A549 treated with DMSO at 1 μM for 4 hours (cell line): Measurements from ENCODE around the gene RBM8A. TPM values are rescaled to one million over a fixed set of nuclear protein-coding genes. Genes with fewer than 3 reads are reported as not detected.

ENCODE experiments used
- total RNA-seq: library from RNA; stranded (reverse); fragments of 200-300 nt; extraction: Qiagen RNA extraction; gene quantifications from 5 replicates; pipeline ENCODE4 v1.2.3, GENCODE V29; 2022; ENCODE audit warnings: low read depth

Gene RBM8A
- 184 to 223 TPM (median 198 TPM) in 5 replicates for total RNA-seq

GRCh38 chr1:145927063-145927886, at the start of gene RBM8A:
Gene RBM8A (minus strand): TSS chr1:145927484. CDS start chr1:145927426, 58 bp downstream.

GRCh38 chr1:145964328-145965118, 37.2 kb upstream of the RBM8A start, which contains the start of the genes ANKRD34A and POLR3GL:
Gene ANKRD34A (minus strand): TSS chr1:145964575. CDS start chr1:145961759, 2,816 bp downstream.
Gene POLR3GL (plus strand): TSS chr1:145964690. CDS start chr1:145974866, 10,176 bp downstream.

DNA sequence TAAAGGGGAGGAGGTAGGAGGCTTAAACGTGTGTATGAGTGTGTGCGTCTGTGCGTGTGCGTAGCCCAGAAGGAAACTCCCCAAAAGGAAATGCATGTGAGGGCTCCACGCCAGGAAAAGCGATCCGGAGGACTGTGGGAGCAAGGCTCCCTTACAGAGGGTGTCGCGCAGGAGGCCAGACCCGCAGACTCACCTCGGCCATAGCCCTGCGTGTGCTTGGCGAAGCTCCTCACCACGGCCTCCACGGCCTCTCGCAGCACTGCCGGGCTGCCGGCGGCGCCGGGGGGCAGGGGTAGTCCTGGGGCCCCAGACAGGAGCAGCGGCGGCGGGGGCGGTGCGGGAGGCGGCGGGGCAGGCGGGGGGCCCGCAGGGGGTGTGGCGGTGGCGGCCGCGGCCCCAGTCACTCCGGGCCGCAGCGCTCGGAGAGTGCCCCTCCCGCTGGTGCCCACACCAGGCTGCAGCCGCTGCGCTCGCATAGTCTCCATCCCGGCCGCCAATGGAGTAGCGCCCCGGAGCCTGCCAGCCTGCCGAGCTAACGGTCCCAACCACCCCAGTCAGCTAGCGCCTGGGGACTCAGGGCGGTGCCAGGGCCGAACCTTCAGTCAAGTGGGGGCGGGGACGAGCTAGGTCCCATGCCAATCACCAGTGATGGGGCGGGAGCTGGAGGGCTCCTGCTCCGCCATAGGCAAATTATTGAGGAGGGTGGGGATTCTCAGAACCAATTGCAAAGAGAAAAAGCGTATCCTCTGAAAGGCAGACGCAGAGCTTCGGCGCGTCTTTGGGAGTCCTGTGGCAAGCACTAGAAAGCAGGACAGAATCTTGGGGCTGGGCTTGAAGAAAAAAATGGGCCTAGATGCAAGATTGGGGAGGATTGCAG, 30.4 kb upstream of the RBM8A start, which contains the start of gene LIX1L:
Gene LIX1L, minus strand, starts transcription at position 575 of the 877 bp plus-strand sequence. Its CDS starts 90 bp downstream, at position 485.

GRCh38 chr1:145918144-145918991, 8.9 kb downstream of the RBM8A start, which contains the start of gene PEX11B:
Gene PEX11B (minus strand): TSS chr1:145918717. CDS start chr1:145918688, 29 bp downstream.

GRCh38 chr1:145885738-145886287, 41.5 kb downstream of the RBM8A start, which contains the start of gene ANKRD35:
Gene ANKRD35 (minus strand): TSS chr1:145885866. CDS start chr1:145885758, 108 bp downstream.

Other genes with a start within 250 kb of the RBM8A start
- gene PDZK1, start 220.1 kb downstream of the RBM8A start, total RNA-seq: 0.56 to 1.0 TPM (median 0.70 TPM) in 5 replicates
- not detected in 5 replicates for gene CD160, start 208.0 kb downstream of the RBM8A start, total RNA-seq
- 7.6 to 13.2 TPM (median 11.4 TPM) in 5 replicates for gene RNF115, start 103.4 kb downstream of the RBM8A start, total RNA-seq
- gene POLR3C, start 103.3 kb downstream of the RBM8A start, total RNA-seq: 35.1 to 37.2 TPM (median 36.4 TPM) in 5 replicates
- gene NUDT17, start 81.9 kb downstream of the RBM8A start, total RNA-seq: 4.9 to 6.5 TPM (median 5.8 TPM) in 5 replicates
- gene PIAS3, start 68.4 kb downstream of the RBM8A start, total RNA-seq: 21.7 to 28.0 TPM (median 24.6 TPM) in 5 replicates
- gene ANKRD35, start 41.6 kb downstream of the RBM8A start, total RNA-seq: not detected in 5 replicates
- gene ITGA10, start 17.4 kb downstream of the RBM8A start, total RNA-seq: 0.29 to 0.37 TPM (median 0.36 TPM) in 5 replicates
- gene PEX11B, start 8.8 kb downstream of the RBM8A start, total RNA-seq: 21.3 to 26.2 TPM (median 23.2 TPM) in 5 replicates
- gene LIX1L, start 30.5 kb upstream of the RBM8A start, total RNA-seq: 8.6 to 10.5 TPM (median 9.9 TPM) in 5 replicates
- 0.17 to 0.69 TPM (median 0.23 TPM) in 5 replicates for gene ANKRD34A, start 37.1 kb upstream of the RBM8A start, total RNA-seq
- gene POLR3GL, start 37.2 kb upstream of the RBM8A start, total RNA-seq: 9.0 to 9.6 TPM (median 9.2 TPM) in 5 replicates
- 0.11 to 0.26 TPM (median 0.13 TPM) in 5 replicates for gene TXNIP, start 69.1 kb upstream of the RBM8A start, total RNA-seq
- not detected in 5 replicates for gene HJV, start 94.3 kb upstream of the RBM8A start, total RNA-seq
- 0.55 to 0.76 TPM (median 0.61 TPM) in 5 replicates for gene NBPF10, start 217.3 kb upstream of the RBM8A start, total RNA-seq